Heart left ventricle (tissue), 13 donors: ENCODE data around the gene TRABD2A.

Source experiments
- POLR2A ChIP-seq, 2 donors: fragments of 450-650 bp; IDR thresholded peaks; one replicate each; pipeline ENCODE4 v1.6.1; 2017; ENCODE audit warnings: antibody characterized with exemption in 2 of 2, mild to moderate bottlenecking in 2 of 2, moderate library complexity in 2 of 2
- TF ChIP-seq, protein P1 (sequence below), 12 donors: fragments of 200-600 bp; sonication (generic) in 4 of 12; IDR thresholded peaks; one replicate each; pipeline versions ENCODE4 v1.5.0 to v1.8.0; 2018 to 2022; ENCODE audit warnings: antibody characterized with exemption in 12 of 12, mild to moderate bottlenecking in 5 of 12
- donor health status: ischemic (EF 13 %, LVEDD 7.1; RV severe dilation, severe dysfunction).
- donor health status: DM: no; HTN: yes; CAD: no.
- donor health status: DM: no; HTN: no; CAD: no.
- donor health status: ischemic (EF 25% LVEDD 6.9; RV normal size, moderate dysfunction).
- donor health status: ischemic (EF 25% LVEDD 5.7; RV mildly dilated, moderate dysfunction).
- donor health status: ischemic (EF 35%, LVEDD 5.7; RV mildly dilated, moderate dysfunction).
- donor health status: nonischemic (EF 11% LVEDD 7.7; RV severe dilation, severe dysfunction).
- donor health status: DM: yes; HTN: yes; CAD: no.
- donor health status: PGD.
- donor health status: ischemic (EF 29% LVEDD 5.4; RV normal size, mild dysfunction).
- donor health status: nonischemic (EF 23%, LVEDD 6.1; RV moderate dilation, normal function).

DNA sequence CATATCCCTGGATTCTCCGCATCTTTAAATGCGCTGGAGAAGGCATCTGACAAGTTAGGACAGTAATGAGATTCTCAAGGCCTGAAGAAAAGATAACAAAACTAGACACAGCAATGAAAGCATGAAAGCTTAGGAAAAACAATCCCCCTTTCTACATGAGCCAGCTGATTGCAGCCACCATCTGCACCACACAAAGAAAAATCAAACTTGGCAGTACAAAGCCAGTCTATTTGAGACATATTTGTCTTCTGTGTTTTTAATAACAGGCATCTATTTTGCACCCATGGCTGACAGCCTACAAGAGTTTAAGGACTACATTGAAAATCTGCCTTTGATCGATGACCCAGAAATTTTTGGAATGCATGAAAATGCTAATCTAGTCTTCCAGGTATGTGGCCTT is 83.6 kb downstream of the TRABD2A start:
- TF ChIP-seq POLR2A (IDR thresholded peaks at IDR 0.05) = no peak
- TF ChIP-seq, protein P1, sequence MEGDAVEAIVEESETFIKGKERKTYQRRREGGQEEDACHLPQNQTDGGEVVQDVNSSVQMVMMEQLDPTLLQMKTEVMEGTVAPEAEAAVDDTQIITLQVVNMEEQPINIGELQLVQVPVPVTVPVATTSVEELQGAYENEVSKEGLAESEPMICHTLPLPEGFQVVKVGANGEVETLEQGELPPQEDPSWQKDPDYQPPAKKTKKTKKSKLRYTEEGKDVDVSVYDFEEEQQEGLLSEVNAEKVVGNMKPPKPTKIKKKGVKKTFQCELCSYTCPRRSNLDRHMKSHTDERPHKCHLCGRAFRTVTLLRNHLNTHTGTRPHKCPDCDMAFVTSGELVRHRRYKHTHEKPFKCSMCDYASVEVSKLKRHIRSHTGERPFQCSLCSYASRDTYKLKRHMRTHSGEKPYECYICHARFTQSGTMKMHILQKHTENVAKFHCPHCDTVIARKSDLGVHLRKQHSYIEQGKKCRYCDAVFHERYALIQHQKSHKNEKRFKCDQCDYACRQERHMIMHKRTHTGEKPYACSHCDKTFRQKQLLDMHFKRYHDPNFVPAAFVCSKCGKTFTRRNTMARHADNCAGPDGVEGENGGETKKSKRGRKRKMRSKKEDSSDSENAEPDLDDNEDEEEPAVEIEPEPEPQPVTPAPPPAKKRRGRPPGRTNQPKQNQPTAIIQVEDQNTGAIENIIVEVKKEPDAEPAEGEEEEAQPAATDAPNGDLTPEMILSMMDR (IDR thresholded peaks at IDR 0.05) = no peak
